ENCODE data around the gene GZMM. TPM values are rescaled to one million over a fixed set of nuclear protein-coding genes. Genes with fewer than 3 reads are reported as not detected.
A peak's percentile ranks its signal among the peaks of the same experiment; 100 is the strongest.

The GZMM gene
- total RNA-seq, 1 donor from 2014 or later: not detected

- peak overlapping the region; percentile 94 for H3K27ac Mint-ChIP-seq (ENCODE audit: unreplicated experiment)
Observed at GRCh38 chr19:532561-533363, 11.1 kb upstream of the GZMM start.

GRCh38 chr19:533364-534058 lies 10.3 kb upstream of the GZMM start:
- no peak for DNase-seq (ENCODE audit: low spot score)
- TF ChIP-seq CTCF (IDR thresholded peaks at IDR 0.05; ENCODE audit: unreplicated experiment): no peak
- H3K27ac Mint-ChIP-seq (ENCODE audit: unreplicated experiment): no peak overlapping the region
- H3K4me1 Mint-ChIP-seq (ENCODE audit: unreplicated experiment): peaks cover 7% of the 10 kb centered on the region
- H3K27me3 Mint-ChIP-seq (ENCODE audit: unreplicated experiment): peaks cover 10% of the 10 kb centered on the region
- H3K9me3 Mint-ChIP-seq (ENCODE audit: unreplicated experiment): no peaks in the 10 kb centered on the region
- peaks cover 4% of the 10 kb centered on the region for H3K36me3 Mint-ChIP-seq (ENCODE audit: low read depth, unreplicated experiment)
- peak overlapping the region; percentile 94 for H3K4me3 Mint-ChIP-seq (ENCODE audit: unreplicated experiment)

More at GRCh38 chr19:532561-533363, 11.1 kb upstream of the GZMM start:
- peak; percentile 58 for DNase-seq (ENCODE audit: low spot score)
- Mint-ChIP-seq H3K4me1 (ENCODE audit: unreplicated experiment) (peaks cover 7% of the 10 kb centered on the region), H3K36me3 (ENCODE audit: low read depth, unreplicated experiment) (no peaks in the 10 kb centered on the region), H3K27me3 (ENCODE audit: unreplicated experiment) (peaks cover 8% of the 10 kb centered on the region), H3K4me3 (ENCODE audit: unreplicated experiment) (peak overlapping the region; percentile 94), H3K9me3 (ENCODE audit: unreplicated experiment) (no peaks in the 10 kb centered on the region)
- TF ChIP-seq CTCF (IDR thresholded peaks at IDR 0.05; ENCODE audit: unreplicated experiment): no peak

GRCh38 chr19:534088-534487 lies 9.8 kb upstream of the GZMM start:
- no peak for DNase-seq (ENCODE audit: low spot score)
- Mint-ChIP-seq H3K27me3 (ENCODE audit: unreplicated experiment) (peaks cover 12% of the 10 kb centered on the region), H3K9me3 (ENCODE audit: unreplicated experiment) (no peaks in the 10 kb centered on the region), H3K4me3 (ENCODE audit: unreplicated experiment) (no peak overlapping the region), H3K27ac (ENCODE audit: unreplicated experiment) (no peak overlapping the region), H3K4me1 (ENCODE audit: unreplicated experiment) (peaks cover 7% of the 10 kb centered on the region), H3K36me3 (ENCODE audit: low read depth, unreplicated experiment) (peaks cover 5% of the 10 kb centered on the region)
- TF ChIP-seq CTCF (IDR thresholded peaks at IDR 0.05; ENCODE audit: unreplicated experiment): no peak

- Mint-ChIP-seq H3K27me3 (ENCODE audit: unreplicated experiment) (peaks cover 9% of the 10 kb centered on the region), H3K9me3 (ENCODE audit: unreplicated experiment) (no peaks in the 10 kb centered on the region), H3K27ac (ENCODE audit: unreplicated experiment) (no peak overlapping the region), H3K36me3 (ENCODE audit: low read depth, unreplicated experiment) (peaks cover 5% of the 10 kb centered on the region), H3K4me1 (ENCODE audit: unreplicated experiment) (peaks cover 5% of the 10 kb centered on the region), H3K4me3 (ENCODE audit: unreplicated experiment) (no peak overlapping the region)
- no peak for TF ChIP-seq CTCF (IDR thresholded peaks at IDR 0.05; ENCODE audit: unreplicated experiment)
- DNase-seq (ENCODE audit: low spot score): no peak
Observed at GRCh38 chr19:535017-535835, 8.6 kb upstream of the GZMM start.

Measured in endothelial cell (in vitro differentiated cells).